Measurements from ENCODE around the gene PPP4C. TPM values are rescaled to one million over a fixed set of nuclear protein-coding genes. Genes with fewer than 3 reads are reported as not detected.

PPP4C gene
- total and polyA plus RNA-seq, 2 experiments from 2014 or later, result 123 to 236 TPM

DNA sequence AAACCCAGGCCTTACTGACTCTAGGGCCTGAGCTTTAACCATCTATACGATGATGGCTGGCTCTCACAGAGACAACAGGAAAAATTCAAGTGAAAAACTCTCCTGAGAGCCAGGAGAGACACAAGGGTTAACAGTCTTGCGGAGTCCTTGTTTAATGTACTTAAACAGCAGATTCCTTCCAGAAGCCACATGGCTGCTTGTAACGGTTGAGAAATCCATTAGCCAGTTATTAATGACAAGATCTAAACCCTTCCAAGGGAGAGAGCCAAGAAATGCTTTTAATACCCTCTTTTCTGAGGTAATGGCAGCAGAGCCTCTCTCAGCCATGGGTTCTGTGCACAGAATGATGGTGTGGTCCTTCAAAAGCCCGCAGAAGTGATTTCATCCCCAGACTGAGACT, 15.4 kb upstream of the PPP4C start:
- Histone ChIP-seq H3K9me2 (replicated peaks; ENCODE audit: insufficient read depth) (no peaks in the 10 kb centered on the region), H2AFZ (no peak overlapping the region), H3K27me3 (no peaks in the 10 kb centered on the region), H3K4me3 (no peak overlapping the region), H3K4me2 (peak overlapping the region; percentile 47), H3K9me3 (ENCODE audit: low read depth) (no peaks in the 10 kb centered on the region), H3K4me1 (ENCODE audit: insufficient read depth) (peaks cover 19% of the 10 kb centered on the region), H3K27ac (peak overlapping the region; percentile 69), H3K36me3 (replicated peaks; ENCODE audit: insufficient read depth, low read depth) (no peaks in the 10 kb centered on the region), H3K79me2 (peaks cover 6% of the 10 kb centered on the region), H4K20me1 (ENCODE audit: insufficient read depth, poor library complexity, severe bottlenecking) (no peaks in the 10 kb centered on the region)
- whole genome bisulfite sequencing (ENCODE audit: low lambda C conversion rate, missing lambda C conversion rate), result 50% methylated on average over 4 of the region's 4 CpGs
- TF ChIP-seq, protein P1, sequence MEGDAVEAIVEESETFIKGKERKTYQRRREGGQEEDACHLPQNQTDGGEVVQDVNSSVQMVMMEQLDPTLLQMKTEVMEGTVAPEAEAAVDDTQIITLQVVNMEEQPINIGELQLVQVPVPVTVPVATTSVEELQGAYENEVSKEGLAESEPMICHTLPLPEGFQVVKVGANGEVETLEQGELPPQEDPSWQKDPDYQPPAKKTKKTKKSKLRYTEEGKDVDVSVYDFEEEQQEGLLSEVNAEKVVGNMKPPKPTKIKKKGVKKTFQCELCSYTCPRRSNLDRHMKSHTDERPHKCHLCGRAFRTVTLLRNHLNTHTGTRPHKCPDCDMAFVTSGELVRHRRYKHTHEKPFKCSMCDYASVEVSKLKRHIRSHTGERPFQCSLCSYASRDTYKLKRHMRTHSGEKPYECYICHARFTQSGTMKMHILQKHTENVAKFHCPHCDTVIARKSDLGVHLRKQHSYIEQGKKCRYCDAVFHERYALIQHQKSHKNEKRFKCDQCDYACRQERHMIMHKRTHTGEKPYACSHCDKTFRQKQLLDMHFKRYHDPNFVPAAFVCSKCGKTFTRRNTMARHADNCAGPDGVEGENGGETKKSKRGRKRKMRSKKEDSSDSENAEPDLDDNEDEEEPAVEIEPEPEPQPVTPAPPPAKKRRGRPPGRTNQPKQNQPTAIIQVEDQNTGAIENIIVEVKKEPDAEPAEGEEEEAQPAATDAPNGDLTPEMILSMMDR (IDR thresholded peaks at IDR 0.05; ENCODE audit: poor library complexity), result no peak
- TF ChIP-seq EZH2phosphoT487 (IDR thresholded peaks at IDR 0.05; ENCODE audit: low read depth, severe bottlenecking, unreplicated experiment) (no peak), EZH2 (IDR thresholded peaks at IDR 0.05; ENCODE audit: borderline replicate concordance) (no peak)
- no peak for DNase-seq (ENCODE audit: low spot score)

DNA sequence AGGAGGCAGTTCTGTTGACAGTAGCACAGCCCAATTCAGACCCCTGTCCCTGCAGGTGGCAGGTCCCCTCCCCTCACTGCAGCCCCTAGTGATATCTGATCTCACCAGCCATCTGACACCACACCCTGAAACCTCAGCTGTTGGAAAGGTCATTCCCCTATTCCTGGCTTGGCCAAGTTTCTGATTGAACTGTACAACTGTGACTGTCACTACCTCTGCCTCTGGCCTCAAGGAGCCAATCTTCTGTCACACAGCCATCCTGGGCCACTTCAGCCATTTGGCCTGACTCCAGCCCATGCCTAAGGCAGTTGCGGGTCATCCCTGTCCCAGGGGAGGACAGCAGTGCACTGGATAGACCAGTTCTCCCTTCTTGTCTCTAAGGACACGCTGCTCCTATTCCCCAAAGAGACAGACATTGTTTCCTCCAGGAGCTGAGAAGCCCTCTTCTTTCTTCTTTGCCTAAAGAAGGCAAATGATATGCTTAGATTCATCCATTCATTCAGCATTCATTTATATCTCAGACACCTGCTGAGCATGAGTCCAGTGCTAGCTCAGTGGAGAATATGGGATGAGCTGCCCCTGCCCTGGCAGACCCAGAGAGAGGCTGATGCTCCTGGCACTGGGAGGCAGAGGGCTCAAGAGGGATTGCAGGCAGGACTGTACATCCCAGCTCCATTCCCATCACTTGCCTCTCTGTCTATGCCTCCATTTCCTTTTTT, 14.8 kb upstream of the PPP4C start:
- Histone ChIP-seq H3K36me3 (replicated peaks; ENCODE audit: insufficient read depth, low read depth) (no peaks in the 10 kb centered on the region), H3K27me3 (no peaks in the 10 kb centered on the region), H3K9me3 (ENCODE audit: low read depth) (no peaks in the 10 kb centered on the region), H3K4me1 (ENCODE audit: insufficient read depth) (peaks cover 19% of the 10 kb centered on the region), H3K27ac (peak overlapping the region; percentile 46), H3K9me2 (replicated peaks; ENCODE audit: insufficient read depth) (no peaks in the 10 kb centered on the region), H3K4me2 (peak overlapping the region; percentile 29), H2AFZ (no peak overlapping the region), H3K4me3 (no peak overlapping the region), H3K79me2 (peaks cover 9% of the 10 kb centered on the region), H4K20me1 (ENCODE audit: insufficient read depth, poor library complexity, severe bottlenecking) (no peaks in the 10 kb centered on the region)
- DNase-seq (ENCODE audit: low spot score), result no peak
- no peak for TF ChIP-seq EZH2 (IDR thresholded peaks at IDR 0.05; ENCODE audit: borderline replicate concordance)
- 69% methylated on average over 2 of the region's 2 CpGs for WGBS (ENCODE audit: low lambda C conversion rate, missing lambda C conversion rate)

DNA sequence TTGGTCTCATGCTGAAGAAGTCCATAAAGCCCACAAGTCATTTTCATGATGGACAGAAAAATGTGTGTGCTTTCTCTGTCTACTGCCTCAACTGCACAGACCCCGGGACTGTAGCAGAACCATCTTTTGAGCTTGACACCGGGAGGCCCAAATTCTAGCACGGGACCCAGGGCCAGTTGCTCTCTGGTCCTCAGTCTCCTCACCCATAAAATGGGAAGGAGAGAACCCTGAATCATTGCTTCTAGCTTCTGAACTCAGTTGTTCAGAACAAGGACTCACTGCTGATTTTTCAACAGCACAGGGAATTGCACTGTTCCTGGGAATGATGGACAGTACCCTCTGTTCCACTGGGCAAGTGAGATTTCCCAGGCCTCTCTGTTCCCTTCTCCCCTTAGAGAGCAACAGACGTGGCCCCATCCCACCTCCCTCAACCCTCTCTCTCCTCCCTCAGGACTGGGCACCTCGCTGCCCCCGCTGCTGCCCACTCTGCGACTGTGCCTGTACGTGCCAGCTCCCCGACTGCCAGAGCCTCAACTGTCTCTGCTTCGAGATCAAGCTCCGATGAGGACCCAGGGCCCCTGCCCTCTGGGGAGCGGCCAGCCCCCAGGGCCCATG, 12.4 kb upstream of the PPP4C start:
- WGBS (ENCODE audit: low lambda C conversion rate, missing lambda C conversion rate), result 75% methylated on average over 9 of the region's 12 CpGs
- peaks cover 32% of the 10 kb centered on the region for H3K79me2 ChIP-seq

DNA sequence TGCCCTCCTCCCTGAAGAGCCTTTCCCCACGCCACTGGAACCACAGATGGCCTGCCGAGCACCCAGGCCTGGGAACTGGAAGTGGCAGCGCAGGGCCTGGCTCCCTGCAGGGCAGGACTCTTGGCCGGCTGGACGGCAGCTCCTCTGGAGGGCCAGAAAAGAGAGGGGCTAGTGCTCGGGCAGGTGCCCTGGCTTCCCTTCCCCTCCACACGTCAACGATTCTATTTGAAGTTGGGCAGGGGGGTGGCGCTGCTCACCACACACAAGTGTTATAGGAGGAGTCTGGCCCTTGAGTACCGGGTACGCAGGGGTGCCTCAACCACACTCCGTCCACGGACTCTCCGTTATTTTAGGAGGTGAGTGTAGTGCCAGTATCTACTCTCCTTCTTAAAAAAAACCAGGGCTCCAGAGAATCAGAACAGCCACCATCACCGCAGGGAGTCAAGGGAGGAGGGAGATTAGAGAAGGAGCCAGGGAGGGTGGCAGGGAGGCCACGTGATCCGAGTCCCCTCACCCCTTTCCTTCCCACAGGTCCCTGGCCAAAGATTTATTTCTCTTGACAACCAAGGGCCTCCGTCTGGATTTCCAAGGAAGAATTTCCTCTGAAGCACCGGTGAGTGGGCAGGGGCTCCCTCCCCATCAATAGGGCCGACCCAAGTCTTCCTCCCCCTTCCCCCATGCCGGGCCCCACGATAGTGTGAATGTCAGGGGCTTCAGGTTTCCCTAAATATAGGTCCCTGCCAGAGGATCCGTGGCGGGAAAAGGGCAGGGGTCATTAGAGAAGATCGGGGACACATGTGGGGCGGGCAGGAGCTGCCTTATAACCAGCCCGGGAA, 11.7 kb upstream of the PPP4C start:
- no peaks in the 10 kb centered on the region for H3K9me2 ChIP-seq (replicated peaks; ENCODE audit: insufficient read depth)
- no peaks in the 10 kb centered on the region for H3K27me3 ChIP-seq
- peaks cover 15% of the 10 kb centered on the region for H4K20me1 ChIP-seq (ENCODE audit: insufficient read depth, poor library complexity, severe bottlenecking)
- peak overlapping the region; percentile 45 for H2AFZ ChIP-seq
- H3K79me2 ChIP-seq, result peaks cover 38% of the 10 kb centered on the region
- peaks cover 28% of the 10 kb centered on the region for H3K4me1 ChIP-seq (ENCODE audit: insufficient read depth)
- 16% methylated on average over 26 of the region's 27 CpGs for WGBS (ENCODE audit: low lambda C conversion rate, missing lambda C conversion rate)
- H3K36me3 ChIP-seq (replicated peaks; ENCODE audit: insufficient read depth, low read depth), result no peaks in the 10 kb centered on the region
- DNase-seq (ENCODE audit: low spot score), result peak; percentile 64
- H3K4me2 ChIP-seq, result peak overlapping the region; percentile 94
- H3K27ac ChIP-seq, result peak overlapping the region; percentile 98
- peak overlapping the region; percentile 46 for H3K4me3 ChIP-seq
- TF ChIP-seq EZH2phosphoT487 (IDR thresholded peaks at IDR 0.05; ENCODE audit: low read depth, severe bottlenecking, unreplicated experiment), result no peak
- TF ChIP-seq, protein P1 (IDR thresholded peaks at IDR 0.05; ENCODE audit: poor library complexity), result peak; percentile 31
- H3K9me3 ChIP-seq (ENCODE audit: low read depth), result no peaks in the 10 kb centered on the region

More for the DNA sequence above, 12.4 kb upstream of the PPP4C start:
- TF ChIP-seq EZH2phosphoT487 (IDR thresholded peaks at IDR 0.05; ENCODE audit: low read depth, severe bottlenecking, unreplicated experiment), result no peak
- H2AFZ ChIP-seq, result peak overlapping the region; percentile 21
- H3K9me2 ChIP-seq (replicated peaks; ENCODE audit: insufficient read depth), result no peaks in the 10 kb centered on the region
- no peak overlapping the region for H3K4me3 ChIP-seq
- H4K20me1 ChIP-seq (ENCODE audit: insufficient read depth, poor library complexity, severe bottlenecking), result peaks cover 15% of the 10 kb centered on the region
- H3K4me2 ChIP-seq, result peak overlapping the region; percentile 94
- H3K4me1 ChIP-seq (ENCODE audit: insufficient read depth), result peaks cover 28% of the 10 kb centered on the region
- H3K9me3 ChIP-seq (ENCODE audit: low read depth), result no peaks in the 10 kb centered on the region
- H3K27me3 ChIP-seq, result no peaks in the 10 kb centered on the region
- H3K27ac ChIP-seq, result peak overlapping the region; percentile 98
- DNase-seq (ENCODE audit: low spot score), result no peak
- no peaks in the 10 kb centered on the region for H3K36me3 ChIP-seq (replicated peaks; ENCODE audit: insufficient read depth, low read depth)
